HL-60 (cell line): ENCODE data around the gene TSPAN8.

Source experiments
- DNase-seq, 2 experiments: peaks; one replicate each; pipeline ENCODE4 v3.0.0-alpha.2; 2010 to 2020; ENCODE audit warnings: low read depth in 1 of 2, low spot score in 1 of 2
- H3K27ac ChIP-seq: fragments of 250-450 bp; sonication (Bioruptor Pico); replicated peaks from 2 replicates; pipeline ENCODE4 v1.5.1; 2020; ENCODE audit warnings: mild to moderate bottlenecking, moderate library complexity
- H3K27me3 ChIP-seq: fragments of 250-450 bp; sonication (Bioruptor Pico); 2 replicates; pipeline ENCODE4 v1.5.1; 2021; ENCODE audit warnings: mild to moderate bottlenecking, moderate library complexity; ENCODE audit not compliant: insufficient read depth, poor library complexity, severe bottlenecking
- H3K4me3 ChIP-seq: replicated peaks from 2 replicates; pipeline ENCODE4 v1.5.1; 2011; ENCODE audit warnings: mild to moderate bottlenecking, control low read depth, low read length; ENCODE audit not compliant: insufficient read depth
- CTCF ChIP-seq: IDR thresholded peaks from one replicate; pipeline ENCODE4 v1.5.1; 2011; ENCODE audit warnings: low read length, control low read depth, inconsistent platforms; ENCODE audit not compliant: insufficient read depth
- GABPA ChIP-seq: IDR thresholded peaks from 2 replicates; pipeline ENCODE4 v1.6.1; 2012; ENCODE audit warnings: low read depth
- POLR2AphosphoS5 ChIP-seq: IDR thresholded peaks from 2 replicates; pipeline ENCODE4 v1.6.1; 2012; ENCODE audit warnings: low read depth
- REST ChIP-seq: IDR thresholded peaks from 2 replicates; pipeline ENCODE4 v1.6.1; 2012; ENCODE audit warnings: low read depth; ENCODE audit not compliant: insufficient replicate concordance
- SPI1 ChIP-seq: IDR thresholded peaks from 2 replicates; pipeline ENCODE4 v1.6.1; 2012; ENCODE audit warnings: low read depth, mild to moderate bottlenecking, borderline replicate concordance

Gene TSPAN8

GRCh38 chr12:71159878-71160277 is 2.1 kb upstream of the TSPAN8 start:
- Histone ChIP-seq H3K27me3 (no peaks in the 10 kb centered on the region), H3K27ac (no peak overlapping the region), H3K4me3 (no peak overlapping the region)
- no peak for DNase-seq
- TF ChIP-seq CTCF (no peak), SPI1 (no peak), GABPA (no peak)

- TF ChIP-seq REST (no peak), SPI1 (no peak), GABPA (no peak), CTCF (no peak), POLR2AphosphoS5 (no peak)
- no peak overlapping the region for H3K4me3 ChIP-seq
- H3K27me3 ChIP-seq: no peaks in the 10 kb centered on the region
- H3K27ac ChIP-seq: no peak overlapping the region
- no peak for DNase-seq
Measured at GRCh38 chr12:71159264-71159663, 1.5 kb upstream of the TSPAN8 start.

GRCh38 chr12:71158361-71158882 is 623 bp upstream of the TSPAN8 start:
- H3K4me3 ChIP-seq: no peak overlapping the region
- TF ChIP-seq GABPA (no peak), SPI1 (no peak), POLR2AphosphoS5 (no peak), REST (no peak), CTCF (no peak)

GRCh38 chr12:71155225-71155624 is 2.6 kb downstream of the TSPAN8 start:
- TF ChIP-seq REST (no peak), GABPA (no peak), POLR2AphosphoS5 (no peak), CTCF (no peak), SPI1 (no peak)
- no peak overlapping the region for H3K4me3 ChIP-seq
- no peak for DNase-seq
- no peaks in the 10 kb centered on the region for H3K27me3 ChIP-seq
- no peak overlapping the region for H3K27ac ChIP-seq

More at GRCh38 chr12:71158361-71158882, 623 bp upstream of the TSPAN8 start:
- no peak for DNase-seq
- Histone ChIP-seq H3K27ac (no peak overlapping the region), H3K27me3 (no peaks in the 10 kb centered on the region)
